ENCODE results near the gene KIAA0513.

DNA sequence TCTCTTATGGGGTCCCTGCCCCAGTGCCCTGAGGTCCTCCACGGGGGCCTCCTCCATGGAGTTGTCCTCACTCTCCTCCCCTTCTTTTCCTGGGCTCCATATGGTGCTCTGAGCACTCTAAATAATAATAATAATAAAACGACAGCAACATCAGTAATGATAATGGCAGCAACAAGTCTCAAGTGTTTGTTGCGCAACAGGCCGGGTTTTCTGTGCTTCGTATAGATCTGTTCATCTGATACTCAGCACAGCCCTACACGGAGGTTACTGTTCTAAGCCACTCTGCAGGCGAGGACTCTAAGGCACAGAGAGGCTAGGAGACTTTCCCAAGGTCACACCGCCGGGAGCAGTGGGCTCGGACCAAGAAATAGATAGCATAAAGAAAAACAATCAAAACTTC lies 71.0 kb downstream of the KIAA0513 start:
- TF ChIP-seq, protein P1, sequence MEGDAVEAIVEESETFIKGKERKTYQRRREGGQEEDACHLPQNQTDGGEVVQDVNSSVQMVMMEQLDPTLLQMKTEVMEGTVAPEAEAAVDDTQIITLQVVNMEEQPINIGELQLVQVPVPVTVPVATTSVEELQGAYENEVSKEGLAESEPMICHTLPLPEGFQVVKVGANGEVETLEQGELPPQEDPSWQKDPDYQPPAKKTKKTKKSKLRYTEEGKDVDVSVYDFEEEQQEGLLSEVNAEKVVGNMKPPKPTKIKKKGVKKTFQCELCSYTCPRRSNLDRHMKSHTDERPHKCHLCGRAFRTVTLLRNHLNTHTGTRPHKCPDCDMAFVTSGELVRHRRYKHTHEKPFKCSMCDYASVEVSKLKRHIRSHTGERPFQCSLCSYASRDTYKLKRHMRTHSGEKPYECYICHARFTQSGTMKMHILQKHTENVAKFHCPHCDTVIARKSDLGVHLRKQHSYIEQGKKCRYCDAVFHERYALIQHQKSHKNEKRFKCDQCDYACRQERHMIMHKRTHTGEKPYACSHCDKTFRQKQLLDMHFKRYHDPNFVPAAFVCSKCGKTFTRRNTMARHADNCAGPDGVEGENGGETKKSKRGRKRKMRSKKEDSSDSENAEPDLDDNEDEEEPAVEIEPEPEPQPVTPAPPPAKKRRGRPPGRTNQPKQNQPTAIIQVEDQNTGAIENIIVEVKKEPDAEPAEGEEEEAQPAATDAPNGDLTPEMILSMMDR (conservative IDR thresholded peaks at IDR 0.05 in 1 of 2, IDR thresholded peaks at IDR 0.05 in 1 of 2; ENCODE audit: low read depth in 1 of 2, low read length in 2 of 2), result no peak
- no peak for TF ChIP-seq EZH2 (IDR thresholded peaks at IDR 0.05; ENCODE audit: low read length, missing control alignments)

Data from fibroblast of lung (primary cell).